Measurements from ENCODE around the gene UNC80. TPM values are rescaled to one million over a fixed set of nuclear protein-coding genes. Genes with fewer than 3 reads are reported as not detected.

Gene UNC80
- total and polyA plus RNA-seq, 2 donors from 2014 or later = 0.04 to 0.06 TPM

- no peak overlapping the region for H3K9ac ChIP-seq (ENCODE audit: low read length in 3 of 3)
- no peak for FAIRE-seq
- H3K27me3 ChIP-seq (ENCODE audit: control insufficient read depth, insufficient read depth, low read length) = no peaks in the 10 kb centered on the region
- H3K9me3 ChIP-seq (ENCODE audit: control insufficient read depth in 2 of 3, insufficient read depth in 1 of 3, low read length in 3 of 3) = no peaks in the 10 kb centered on the region
- H3K4me1 ChIP-seq (ENCODE audit: control insufficient read depth in 2 of 3, insufficient read depth in 2 of 3, low read depth in 1 of 3, low read length in 3 of 3) = no peaks in the 10 kb centered on the region
- H3K27ac ChIP-seq (ENCODE audit: low read depth in 2 of 2, low read length in 2 of 2) = no peak overlapping the region
- TF ChIP-seq, protein P1, sequence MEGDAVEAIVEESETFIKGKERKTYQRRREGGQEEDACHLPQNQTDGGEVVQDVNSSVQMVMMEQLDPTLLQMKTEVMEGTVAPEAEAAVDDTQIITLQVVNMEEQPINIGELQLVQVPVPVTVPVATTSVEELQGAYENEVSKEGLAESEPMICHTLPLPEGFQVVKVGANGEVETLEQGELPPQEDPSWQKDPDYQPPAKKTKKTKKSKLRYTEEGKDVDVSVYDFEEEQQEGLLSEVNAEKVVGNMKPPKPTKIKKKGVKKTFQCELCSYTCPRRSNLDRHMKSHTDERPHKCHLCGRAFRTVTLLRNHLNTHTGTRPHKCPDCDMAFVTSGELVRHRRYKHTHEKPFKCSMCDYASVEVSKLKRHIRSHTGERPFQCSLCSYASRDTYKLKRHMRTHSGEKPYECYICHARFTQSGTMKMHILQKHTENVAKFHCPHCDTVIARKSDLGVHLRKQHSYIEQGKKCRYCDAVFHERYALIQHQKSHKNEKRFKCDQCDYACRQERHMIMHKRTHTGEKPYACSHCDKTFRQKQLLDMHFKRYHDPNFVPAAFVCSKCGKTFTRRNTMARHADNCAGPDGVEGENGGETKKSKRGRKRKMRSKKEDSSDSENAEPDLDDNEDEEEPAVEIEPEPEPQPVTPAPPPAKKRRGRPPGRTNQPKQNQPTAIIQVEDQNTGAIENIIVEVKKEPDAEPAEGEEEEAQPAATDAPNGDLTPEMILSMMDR (IDR thresholded peaks at IDR 0.05; ENCODE audit: borderline replicate concordance, extremely low read depth, insufficient read depth) = no peak
- H3K36me3 ChIP-seq (ENCODE audit: control insufficient read depth in 2 of 3, insufficient read depth in 3 of 3, low read length in 3 of 3) = peaks cover 0 to 1% (median 0%) of the 10 kb centered on the region in 3 donors
- DNase-seq = no peak
- intact Hi-C loops (cut with DNase I) = no loop called here
- H3K4me3 ChIP-seq (ENCODE audit: low read length in 3 of 3) = no peak overlapping the region
Measured at GRCh38 chr2:210034087-210034683, 262.6 kb downstream of the UNC80 start.

DNA sequence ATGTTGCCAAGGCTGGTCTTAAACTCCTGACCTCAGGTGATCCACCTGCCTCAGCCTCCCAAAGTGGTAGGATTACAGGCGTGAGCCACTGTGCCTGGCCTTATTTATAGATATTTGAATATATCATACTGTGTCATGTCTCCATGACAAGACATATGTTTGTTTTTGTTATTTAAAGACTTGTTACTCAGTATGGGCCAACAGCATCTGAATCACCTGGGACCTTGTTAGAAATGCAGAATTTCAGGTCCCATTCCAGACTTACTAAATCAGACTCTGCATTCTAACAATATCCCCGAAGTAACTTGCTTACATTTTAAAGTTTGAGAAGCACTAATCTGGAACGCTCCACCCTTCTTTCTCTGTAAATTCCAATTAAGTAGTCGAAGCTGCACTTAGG is 264.0 kb downstream of the UNC80 start:
- Histone ChIP-seq H3K27ac (ENCODE audit: low read depth in 2 of 2, low read length in 2 of 2) (no peak overlapping the region), H3K4me3 (ENCODE audit: low read length in 3 of 3) (no peak overlapping the region), H3K27me3 (ENCODE audit: control insufficient read depth, insufficient read depth, low read length) (no peaks in the 10 kb centered on the region), H3K9ac (ENCODE audit: low read length in 3 of 3) (no peak overlapping the region), H3K9me3 (ENCODE audit: control insufficient read depth in 2 of 3, insufficient read depth in 1 of 3, low read length in 3 of 3) (no peaks in the 10 kb centered on the region), H3K36me3 (ENCODE audit: control insufficient read depth in 2 of 3, insufficient read depth in 3 of 3, low read length in 3 of 3) (no peaks in the 10 kb centered on the region), H3K4me1 (ENCODE audit: control insufficient read depth in 2 of 3, insufficient read depth in 2 of 3, low read depth in 1 of 3, low read length in 3 of 3) (no peaks in the 10 kb centered on the region)
- DNase-seq (no peak), FAIRE-seq (no peak)
- TF ChIP-seq, protein P1 (IDR thresholded peaks at IDR 0.05; ENCODE audit: borderline replicate concordance, extremely low read depth, insufficient read depth) = no peak
- intact Hi-C loops (cut with DNase I) = no loop called here

GRCh38 chr2:210038078-210038477 is 266.4 kb downstream of the UNC80 start:
- intact Hi-C loops (cut with DNase I) = no loop called here
- H3K36me3 ChIP-seq (ENCODE audit: control insufficient read depth in 2 of 3, insufficient read depth in 3 of 3, low read length in 3 of 3) = peaks cover 0 to 9% (median 2%) of the 10 kb centered on the region in 3 donors
- TF ChIP-seq, protein P1 (IDR thresholded peaks at IDR 0.05; ENCODE audit: borderline replicate concordance, extremely low read depth, insufficient read depth) = no peak
- no peaks in the 10 kb centered on the region for H3K9me3 ChIP-seq (ENCODE audit: control insufficient read depth in 2 of 3, insufficient read depth in 1 of 3, low read length in 3 of 3)
- FAIRE-seq = no peak
- DNase-seq = no peak
- H3K4me1 ChIP-seq (ENCODE audit: control insufficient read depth in 2 of 3, insufficient read depth in 2 of 3, low read depth in 1 of 3, low read length in 3 of 3) = no peaks in the 10 kb centered on the region
- no peak overlapping the region for H3K4me3 ChIP-seq (ENCODE audit: low read length in 3 of 3)
- no peak overlapping the region for H3K27ac ChIP-seq (ENCODE audit: low read depth in 2 of 2, low read length in 2 of 2)
- no peaks in the 10 kb centered on the region for H3K27me3 ChIP-seq (ENCODE audit: control insufficient read depth, insufficient read depth, low read length)
- no peak overlapping the region for H3K9ac ChIP-seq (ENCODE audit: low read length in 3 of 3)
